Measurements from ENCODE around the gene SPX.

Gene SPX

GRCh38 chr12:21551841-21552465 is 25.9 kb downstream of the SPX start:
- Histone ChIP-seq H3K27me3 (replicated peaks; ENCODE audit: control insufficient read depth, insufficient read depth, low read length, poor library complexity, severe bottlenecking) (no peaks in the 10 kb centered on the region), H3K4me1 (ENCODE audit: control insufficient read depth, insufficient read depth, low read length, poor library complexity, severe bottlenecking) (no peaks in the 10 kb centered on the region), H3K4me3 (ENCODE audit: insufficient read depth, low read depth, low read length, poor library complexity, severe bottlenecking) (no peak overlapping the region), H3K36me3 (ENCODE audit: control insufficient read depth, insufficient read depth, low read length) (no peaks in the 10 kb centered on the region), H3K9me3 (ENCODE audit: control insufficient read depth, low read length) (no peaks in the 10 kb centered on the region), H3K27ac (ENCODE audit: insufficient read depth, low read length, poor library complexity, severe bottlenecking) (no peak overlapping the region)
- no peak for DNase-seq

- no peaks in the 10 kb centered on the region for H3K9me3 ChIP-seq (ENCODE audit: control insufficient read depth, low read length)
- H3K4me1 ChIP-seq (ENCODE audit: control insufficient read depth, insufficient read depth, low read length, poor library complexity, severe bottlenecking): no peaks in the 10 kb centered on the region
- DNase-seq: no peak
- no peak overlapping the region for H3K4me3 ChIP-seq (ENCODE audit: insufficient read depth, low read depth, low read length, poor library complexity, severe bottlenecking)
- no peak overlapping the region for H3K27ac ChIP-seq (ENCODE audit: insufficient read depth, low read length, poor library complexity, severe bottlenecking)
- H3K36me3 ChIP-seq (ENCODE audit: control insufficient read depth, insufficient read depth, low read length): no peaks in the 10 kb centered on the region
- no peaks in the 10 kb centered on the region for H3K27me3 ChIP-seq (replicated peaks; ENCODE audit: control insufficient read depth, insufficient read depth, low read length, poor library complexity, severe bottlenecking)
Observed at GRCh38 chr12:21552635-21553328, 26.7 kb downstream of the SPX start.

- Histone ChIP-seq H3K4me1 (ENCODE audit: control insufficient read depth, insufficient read depth, low read length, poor library complexity, severe bottlenecking) (no peaks in the 10 kb centered on the region), H3K36me3 (ENCODE audit: control insufficient read depth, insufficient read depth, low read length) (no peaks in the 10 kb centered on the region), H3K4me3 (ENCODE audit: insufficient read depth, low read depth, low read length, poor library complexity, severe bottlenecking) (no peak overlapping the region), H3K9me3 (ENCODE audit: control insufficient read depth, low read length) (no peaks in the 10 kb centered on the region), H3K27me3 (replicated peaks; ENCODE audit: control insufficient read depth, insufficient read depth, low read length, poor library complexity, severe bottlenecking) (no peaks in the 10 kb centered on the region), H3K27ac (ENCODE audit: insufficient read depth, low read length, poor library complexity, severe bottlenecking) (no peak overlapping the region)
- DNase-seq: no peak
Observed at GRCh38 chr12:21553329-21553675, 27.2 kb downstream of the SPX start.

GRCh38 chr12:21558100-21558679 is 32.1 kb downstream of the SPX start:
- no peaks in the 10 kb centered on the region for H3K27me3 ChIP-seq (replicated peaks; ENCODE audit: control insufficient read depth, insufficient read depth, low read length, poor library complexity, severe bottlenecking)
- no peaks in the 10 kb centered on the region for H3K4me1 ChIP-seq (ENCODE audit: control insufficient read depth, insufficient read depth, low read length, poor library complexity, severe bottlenecking)
- H3K27ac ChIP-seq (ENCODE audit: insufficient read depth, low read length, poor library complexity, severe bottlenecking): no peak overlapping the region
- H3K36me3 ChIP-seq (ENCODE audit: control insufficient read depth, insufficient read depth, low read length): no peaks in the 10 kb centered on the region
- no peak overlapping the region for H3K4me3 ChIP-seq (ENCODE audit: insufficient read depth, low read depth, low read length, poor library complexity, severe bottlenecking)
- H3K9me3 ChIP-seq (ENCODE audit: control insufficient read depth, low read length): no peaks in the 10 kb centered on the region
- no peak for DNase-seq

- Histone ChIP-seq H3K4me3 (ENCODE audit: insufficient read depth, low read depth, low read length, poor library complexity, severe bottlenecking) (no peak overlapping the region), H3K27me3 (replicated peaks; ENCODE audit: control insufficient read depth, insufficient read depth, low read length, poor library complexity, severe bottlenecking) (no peaks in the 10 kb centered on the region), H3K9me3 (ENCODE audit: control insufficient read depth, low read length) (no peaks in the 10 kb centered on the region), H3K4me1 (ENCODE audit: control insufficient read depth, insufficient read depth, low read length, poor library complexity, severe bottlenecking) (no peaks in the 10 kb centered on the region), H3K36me3 (ENCODE audit: control insufficient read depth, insufficient read depth, low read length) (no peaks in the 10 kb centered on the region), H3K27ac (ENCODE audit: insufficient read depth, low read length, poor library complexity, severe bottlenecking) (no peak overlapping the region)
- no peak for DNase-seq
Observed at GRCh38 chr12:21559855-21560569, 33.9 kb downstream of the SPX start.

GRCh38 chr12:21561158-21561557 is 35.1 kb downstream of the SPX start:
- no peaks in the 10 kb centered on the region for H3K36me3 ChIP-seq (ENCODE audit: control insufficient read depth, insufficient read depth, low read length)
- H3K9me3 ChIP-seq (ENCODE audit: control insufficient read depth, low read length): no peaks in the 10 kb centered on the region
- H3K27me3 ChIP-seq (replicated peaks; ENCODE audit: control insufficient read depth, insufficient read depth, low read length, poor library complexity, severe bottlenecking): no peaks in the 10 kb centered on the region
- DNase-seq: no peak
- no peak overlapping the region for H3K27ac ChIP-seq (ENCODE audit: insufficient read depth, low read length, poor library complexity, severe bottlenecking)
- H3K4me3 ChIP-seq (ENCODE audit: insufficient read depth, low read depth, low read length, poor library complexity, severe bottlenecking): no peak overlapping the region
- no peaks in the 10 kb centered on the region for H3K4me1 ChIP-seq (ENCODE audit: control insufficient read depth, insufficient read depth, low read length, poor library complexity, severe bottlenecking)

GRCh38 chr12:21562859-21563258 is 36.8 kb downstream of the SPX start:
- H3K27me3 ChIP-seq (replicated peaks; ENCODE audit: control insufficient read depth, insufficient read depth, low read length, poor library complexity, severe bottlenecking): no peaks in the 10 kb centered on the region
- no peak overlapping the region for H3K27ac ChIP-seq (ENCODE audit: insufficient read depth, low read length, poor library complexity, severe bottlenecking)
- no peaks in the 10 kb centered on the region for H3K36me3 ChIP-seq (ENCODE audit: control insufficient read depth, insufficient read depth, low read length)
- no peaks in the 10 kb centered on the region for H3K9me3 ChIP-seq (ENCODE audit: control insufficient read depth, low read length)
- DNase-seq: no peak
- no peaks in the 10 kb centered on the region for H3K4me1 ChIP-seq (ENCODE audit: control insufficient read depth, insufficient read depth, low read length, poor library complexity, severe bottlenecking)
- no peak overlapping the region for H3K4me3 ChIP-seq (ENCODE audit: insufficient read depth, low read depth, low read length, poor library complexity, severe bottlenecking)

GRCh38 chr12:21566223-21566906 is 40.3 kb downstream of the SPX start:
- no peak for DNase-seq
- H3K4me1 ChIP-seq (ENCODE audit: control insufficient read depth, insufficient read depth, low read length, poor library complexity, severe bottlenecking): no peaks in the 10 kb centered on the region
- no peaks in the 10 kb centered on the region for H3K9me3 ChIP-seq (ENCODE audit: control insufficient read depth, low read length)

GRCh38 chr12:21566907-21567394 is 40.9 kb downstream of the SPX start:
- Histone ChIP-seq H3K4me1 (ENCODE audit: control insufficient read depth, insufficient read depth, low read length, poor library complexity, severe bottlenecking) (no peaks in the 10 kb centered on the region), H3K9me3 (ENCODE audit: control insufficient read depth, low read length) (no peaks in the 10 kb centered on the region), H3K36me3 (ENCODE audit: control insufficient read depth, insufficient read depth, low read length) (no peaks in the 10 kb centered on the region), H3K27me3 (replicated peaks; ENCODE audit: control insufficient read depth, insufficient read depth, low read length, poor library complexity, severe bottlenecking) (no peaks in the 10 kb centered on the region), H3K4me3 (ENCODE audit: insufficient read depth, low read depth, low read length, poor library complexity, severe bottlenecking) (no peak overlapping the region), H3K27ac (ENCODE audit: insufficient read depth, low read length, poor library complexity, severe bottlenecking) (no peak overlapping the region)
- DNase-seq: no peak

More at GRCh38 chr12:21566223-21566906, 40.3 kb downstream of the SPX start:
- no peak overlapping the region for H3K4me3 ChIP-seq (ENCODE audit: insufficient read depth, low read depth, low read length, poor library complexity, severe bottlenecking)
- no peaks in the 10 kb centered on the region for H3K27me3 ChIP-seq (replicated peaks; ENCODE audit: control insufficient read depth, insufficient read depth, low read length, poor library complexity, severe bottlenecking)
- no peaks in the 10 kb centered on the region for H3K36me3 ChIP-seq (ENCODE audit: control insufficient read depth, insufficient read depth, low read length)
- H3K27ac ChIP-seq (ENCODE audit: insufficient read depth, low read length, poor library complexity, severe bottlenecking): no peak overlapping the region

Measured in effector memory CD4-positive, alpha-beta T cell (primary cell).